GM12872 (cell line): ENCODE results near the gene EML6.

Source experiments
- CTCF ChIP-seq: IDR thresholded peaks from 3 replicates; pipeline ENCODE4 v1.5.1; 2011; ENCODE audit warnings: low read depth, mild to moderate bottlenecking, low read length, moderate library complexity; ENCODE audit not compliant: insufficient read depth

Gene EML6

GRCh38 chr2:54850171-54851122 lies 127.0 kb downstream of the EML6 start:
- no peak for TF ChIP-seq CTCF

- TF ChIP-seq CTCF, result no peak
These were observed 130.3 kb downstream of the EML6 start for GRCh38 chr2:54853616-54854310.

GRCh38 chr2:54855434-54855833 lies 132.0 kb downstream of the EML6 start:
- no peak for TF ChIP-seq CTCF

- TF ChIP-seq CTCF, result no peak
These were observed 134.7 kb downstream of the EML6 start for GRCh38 chr2:54858021-54858681.

- TF ChIP-seq CTCF, result no peak
These were observed 136.0 kb downstream of the EML6 start for GRCh38 chr2:54859416-54859815.

- TF ChIP-seq CTCF, result no peak
These were observed 136.7 kb downstream of the EML6 start for GRCh38 chr2:54859997-54860701.
